SJSA1 (cell line): ENCODE data around the gene IGFBP5. TPM values are rescaled to one million over a fixed set of nuclear protein-coding genes. Genes with fewer than 3 reads are reported as not detected.

Experiments used
- DNase-seq, 2 experiments: peaks; one replicate each; pipeline ENCODE4 v3.0.0-alpha.2; 2015 to 2020; ENCODE audit warnings: low spot score in 2 of 2, low read depth in 1 of 2
- H3K27ac ChIP-seq: fragments of 250-450 bp; sonication (Bioruptor Pico); 2 replicates; pipeline ENCODE4 v1.5.1; 2020; ENCODE audit warnings: mild to moderate bottlenecking, moderate library complexity
- H3K27me3 ChIP-seq: fragments of 250-450 bp; sonication (Bioruptor Pico); replicated peaks from 2 replicates; pipeline ENCODE4 v1.5.1; 2020; ENCODE audit warnings: mild to moderate bottlenecking, moderate library complexity
- H3K36me3 ChIP-seq: fragments of 250-450 bp; sonication (Bioruptor Pico); 2 replicates; pipeline ENCODE4 v1.5.1; 2020; ENCODE audit warnings: mild to moderate bottlenecking
- H3K4me1 ChIP-seq: fragments of 250-450 bp; sonication (Bioruptor Pico); replicated peaks from 2 replicates; pipeline ENCODE4 v1.6.1; 2021; ENCODE audit warnings: mild to moderate bottlenecking
- H3K4me3 ChIP-seq: fragments of 250-450 bp; sonication (Bioruptor Pico); 2 replicates; pipeline ENCODE4 v1.5.1; 2020; ENCODE audit warnings: mild to moderate bottlenecking
- H3K9me3 ChIP-seq: fragments of 250-450 bp; sonication (Bioruptor Pico); replicated peaks from 2 replicates; pipeline ENCODE4 v1.5.1; 2020; ENCODE audit warnings: mild to moderate bottlenecking
- total RNA-seq: library from RNA; depleted of rRNA; stranded (reverse); fragments of >200 nt; shearing (Covaris generic); gene quantifications from 2 replicates; pipeline ENCODE4 v1.2.3, GENCODE V29; 2014

IGFBP5 gene
- total RNA-seq, 1 experiment from 2014 or later, result 0.03 TPM

GRCh38 chr2:216661639-216662375, 33.5 kb downstream of the IGFBP5 start:
- 0 out of 2 replicates have a peak, but pooled peaks cover 6% of the 10 kb centered on the region for H3K4me1 ChIP-seq
- no peak overlapping the region for H3K4me3 ChIP-seq
- no peak overlapping the region for H3K27ac ChIP-seq
- H3K36me3 ChIP-seq, result no peaks in the 10 kb centered on the region
- peak in 1 of 2 experiments; percentile 11 for DNase-seq
- no peaks in the 10 kb centered on the region for H3K27me3 ChIP-seq
- no peaks in the 10 kb centered on the region for H3K9me3 ChIP-seq

- Histone ChIP-seq H3K9me3 (no peaks in the 10 kb centered on the region), H3K4me3 (no peak overlapping the region), H3K27ac (no peak overlapping the region), H3K27me3 (no peaks in the 10 kb centered on the region), H3K36me3 (no peaks in the 10 kb centered on the region), H3K4me1 (0 out of 2 replicates have a peak, but pooled peaks cover 6% of the 10 kb centered on the region)
- no peak for DNase-seq
Measured at GRCh38 chr2:216661051-216661450, 34.3 kb downstream of the IGFBP5 start.

- Histone ChIP-seq H3K36me3 (no peaks in the 10 kb centered on the region), H3K27ac (no peak overlapping the region), H3K9me3 (no peaks in the 10 kb centered on the region), H3K4me1 (0 out of 2 replicates have a peak, but pooled peaks cover 6% of the 10 kb centered on the region), H3K27me3 (no peaks in the 10 kb centered on the region), H3K4me3 (no peak overlapping the region)
- no peak for DNase-seq
Measured at GRCh38 chr2:216660496-216660895, 34.9 kb downstream of the IGFBP5 start.

GRCh38 chr2:216659276-216659675, 36.1 kb downstream of the IGFBP5 start:
- Histone ChIP-seq H3K4me3 (no peak overlapping the region), H3K4me1 (0 out of 2 replicates have a peak, but pooled peaks cover 6% of the 10 kb centered on the region), H3K36me3 (no peaks in the 10 kb centered on the region), H3K27me3 (no peaks in the 10 kb centered on the region), H3K27ac (no peak overlapping the region), H3K9me3 (no peaks in the 10 kb centered on the region)
- DNase-seq, result no peak

- H3K4me1 ChIP-seq, result 0 out of 2 replicates have a peak, but pooled peaks cover 6% of the 10 kb centered on the region
- no peak overlapping the region for H3K27ac ChIP-seq
- DNase-seq, result no peak
- H3K9me3 ChIP-seq, result no peaks in the 10 kb centered on the region
- no peak overlapping the region for H3K4me3 ChIP-seq
- H3K27me3 ChIP-seq, result no peaks in the 10 kb centered on the region
- no peaks in the 10 kb centered on the region for H3K36me3 ChIP-seq
Measured at GRCh38 chr2:216658757-216659156, 36.6 kb downstream of the IGFBP5 start.

- DNase-seq, result peak in 1 of 2 experiments; percentile 14
- no peak overlapping the region for H3K27ac ChIP-seq
- no peak overlapping the region for H3K4me3 ChIP-seq
- H3K9me3 ChIP-seq, result no peaks in the 10 kb centered on the region
- 0 out of 2 replicates have a peak, but pooled peaks cover 6% of the 10 kb centered on the region for H3K4me1 ChIP-seq
- H3K36me3 ChIP-seq, result no peaks in the 10 kb centered on the region
- H3K27me3 ChIP-seq, result no peaks in the 10 kb centered on the region
Measured at GRCh38 chr2:216657980-216658379, 37.4 kb downstream of the IGFBP5 start.

GRCh38 chr2:216657086-216657855, 38.1 kb downstream of the IGFBP5 start:
- Histone ChIP-seq H3K4me1 (0 out of 2 replicates have a peak, but pooled peaks cover 6% of the 10 kb centered on the region), H3K27ac (no peak overlapping the region), H3K4me3 (no peak overlapping the region), H3K9me3 (no peaks in the 10 kb centered on the region), H3K36me3 (no peaks in the 10 kb centered on the region), H3K27me3 (no peaks in the 10 kb centered on the region)
- DNase-seq, result no peak

- no peaks in the 10 kb centered on the region for H3K36me3 ChIP-seq
- H3K27ac ChIP-seq, result no peak overlapping the region
- H3K27me3 ChIP-seq, result no peaks in the 10 kb centered on the region
- H3K4me1 ChIP-seq, result 0 out of 2 replicates have a peak, but pooled peaks cover 6% of the 10 kb centered on the region
- H3K4me3 ChIP-seq, result no peak overlapping the region
- no peaks in the 10 kb centered on the region for H3K9me3 ChIP-seq
- DNase-seq, result no peak
Measured at GRCh38 chr2:216654528-216655052, 40.8 kb downstream of the IGFBP5 start.

GRCh38 chr2:216653931-216654365, 41.4 kb downstream of the IGFBP5 start:
- Histone ChIP-seq H3K4me1 (0 out of 2 replicates have a peak, but pooled peaks cover 6% of the 10 kb centered on the region), H3K36me3 (no peaks in the 10 kb centered on the region), H3K27me3 (no peaks in the 10 kb centered on the region), H3K9me3 (no peaks in the 10 kb centered on the region), H3K27ac (no peak overlapping the region), H3K4me3 (no peak overlapping the region)
- DNase-seq, result no peak

- Histone ChIP-seq H3K9me3 (no peaks in the 10 kb centered on the region), H3K36me3 (no peaks in the 10 kb centered on the region), H3K4me3 (no peak overlapping the region), H3K27me3 (no peaks in the 10 kb centered on the region), H3K4me1 (0 out of 2 replicates have a peak, but pooled peaks cover 6% of the 10 kb centered on the region), H3K27ac (no peak overlapping the region)
- no peak for DNase-seq
Measured at GRCh38 chr2:216653093-216653799, 42.1 kb downstream of the IGFBP5 start.

- H3K27ac ChIP-seq, result no peak overlapping the region
- no peak for DNase-seq
- H3K4me1 ChIP-seq, result no peaks in the 10 kb centered on the region
- no peaks in the 10 kb centered on the region for H3K9me3 ChIP-seq
- no peak overlapping the region for H3K4me3 ChIP-seq
- H3K36me3 ChIP-seq, result no peaks in the 10 kb centered on the region
- no peaks in the 10 kb centered on the region for H3K27me3 ChIP-seq
Measured at GRCh38 chr2:216652566-216652965, 42.8 kb downstream of the IGFBP5 start.

- Histone ChIP-seq H3K27me3 (no peaks in the 10 kb centered on the region; the same call in 1 of the 2 replicates), H3K4me1 (no peaks in the 10 kb centered on the region), H3K27ac (no peak overlapping the region), H3K4me3 (no peak overlapping the region), H3K9me3 (0 out of 2 replicates have a peak, but pooled peaks cover under 1% of the 10 kb centered on the region), H3K36me3 (no peaks in the 10 kb centered on the region)
- DNase-seq, result no peak
Measured at GRCh38 chr2:216651351-216651881, 43.9 kb downstream of the IGFBP5 start.

GRCh38 chr2:216650626-216651257, 44.6 kb downstream of the IGFBP5 start:
- H3K4me3 ChIP-seq, result no peak overlapping the region
- H3K4me1 ChIP-seq, result no peaks in the 10 kb centered on the region
- H3K27ac ChIP-seq, result no peak overlapping the region
- no peaks in the 10 kb centered on the region; the same call in 1 of the 2 replicates for H3K27me3 ChIP-seq
- H3K36me3 ChIP-seq, result no peaks in the 10 kb centered on the region
- 0 out of 2 replicates have a peak, but pooled peaks cover 5% of the 10 kb centered on the region for H3K9me3 ChIP-seq
- DNase-seq, result no peak
